ENCODE results near the gene CELA3A. TPM values are rescaled to one million over a fixed set of nuclear protein-coding genes. Genes with fewer than 3 reads are reported as not detected.
A peak's percentile ranks its signal among the peaks of the same experiment; 100 is the strongest.
"Not testable (repeated sequence)": the region's sequence is repeated elsewhere in the genome, so short reads cannot be mapped to it uniquely, and the experiment has no call there.

Gene CELA3A
- total RNA-seq, 1 donor = not detected

DNA sequence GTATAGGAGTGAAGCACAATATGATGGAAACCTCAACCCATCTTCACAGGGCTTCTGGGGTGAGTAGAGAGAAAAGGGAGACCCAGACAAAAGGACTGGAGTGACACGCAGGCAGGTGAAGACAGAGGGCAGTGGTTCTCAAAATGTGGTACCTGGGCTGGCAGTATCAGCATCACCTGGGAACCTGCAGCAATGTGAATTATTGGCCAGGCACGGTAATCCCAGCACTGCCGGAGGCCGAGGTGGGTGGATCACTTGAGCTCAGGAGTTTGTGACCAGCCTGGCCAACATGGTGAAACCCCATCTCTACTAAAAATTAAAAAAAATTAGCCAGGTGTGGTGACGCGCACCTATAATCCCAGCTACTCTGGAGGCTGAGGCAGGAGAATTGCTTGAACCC is 19.3 kb upstream of the CELA3A start:
- not testable (repeated sequence) for H3K4me3 ChIP-seq (ENCODE audit: low read depth, low read length); DNase-seq (ENCODE audit: low read depth)

DNA sequence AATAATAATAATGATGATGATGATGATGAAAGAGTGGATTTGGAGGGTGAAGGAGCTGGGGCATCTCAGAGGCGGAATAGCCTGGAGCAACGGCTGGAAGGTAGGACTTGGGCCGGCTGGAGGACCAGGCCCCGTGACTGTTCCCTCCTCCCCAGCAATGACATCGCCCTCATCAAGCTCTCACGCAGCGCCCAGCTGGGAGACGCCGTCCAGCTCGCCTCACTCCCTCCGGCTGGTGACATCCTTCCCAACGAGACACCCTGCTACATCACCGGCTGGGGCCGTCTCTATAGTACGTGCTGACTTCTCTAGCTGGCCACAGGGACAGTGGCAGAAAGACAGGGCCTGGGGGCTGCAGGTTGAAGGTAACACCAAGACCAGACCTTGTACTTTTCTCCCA is 17.9 kb upstream of the CELA3A start:
- H3K4me3 ChIP-seq (ENCODE audit: low read depth, low read length); DNase-seq (ENCODE audit: low read depth): not testable (repeated sequence)

DNA sequence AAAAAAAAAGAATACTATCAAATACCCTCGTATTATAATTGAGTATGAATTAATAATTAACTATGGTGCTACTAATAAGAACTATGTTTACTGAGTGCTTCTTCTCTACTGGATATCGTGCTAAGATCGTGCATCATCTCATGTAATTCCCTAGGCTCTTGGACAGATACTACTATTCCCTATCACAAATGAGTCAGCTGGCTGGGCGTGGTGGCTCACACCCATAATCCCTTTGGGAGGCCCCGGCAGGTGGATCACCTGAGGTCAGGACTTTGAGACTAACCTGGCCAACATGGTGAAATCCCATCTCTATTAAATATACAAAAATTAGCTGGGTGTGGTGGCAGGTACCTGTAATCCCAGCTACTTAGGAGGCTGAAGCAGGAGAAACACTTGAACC is 15.6 kb upstream of the CELA3A start:
- H3K4me3 ChIP-seq (ENCODE audit: low read depth, low read length); DNase-seq (ENCODE audit: low read depth): not testable (repeated sequence)

DNA sequence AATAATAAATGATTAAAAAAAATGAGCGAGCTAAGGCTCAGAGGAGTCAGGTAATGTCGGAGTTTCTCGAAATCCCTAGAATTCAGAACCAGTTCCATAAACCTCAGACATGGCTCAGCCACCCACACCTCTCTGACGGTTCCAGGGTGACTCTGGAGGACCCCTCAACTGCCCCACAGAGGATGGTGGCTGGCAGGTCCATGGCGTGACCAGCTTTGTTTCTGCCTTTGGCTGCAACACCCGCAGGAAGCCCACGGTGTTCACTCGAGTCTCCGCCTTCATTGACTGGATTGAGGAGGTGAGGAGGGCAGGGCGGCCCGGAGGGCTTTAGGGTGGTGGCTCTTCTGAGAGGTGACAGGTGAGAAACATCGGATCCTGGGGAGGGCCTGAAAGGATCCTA is 15.1 kb upstream of the CELA3A start:
- H3K4me3 ChIP-seq (ENCODE audit: low read depth, low read length); DNase-seq (ENCODE audit: low read depth): not testable (repeated sequence)

DNA sequence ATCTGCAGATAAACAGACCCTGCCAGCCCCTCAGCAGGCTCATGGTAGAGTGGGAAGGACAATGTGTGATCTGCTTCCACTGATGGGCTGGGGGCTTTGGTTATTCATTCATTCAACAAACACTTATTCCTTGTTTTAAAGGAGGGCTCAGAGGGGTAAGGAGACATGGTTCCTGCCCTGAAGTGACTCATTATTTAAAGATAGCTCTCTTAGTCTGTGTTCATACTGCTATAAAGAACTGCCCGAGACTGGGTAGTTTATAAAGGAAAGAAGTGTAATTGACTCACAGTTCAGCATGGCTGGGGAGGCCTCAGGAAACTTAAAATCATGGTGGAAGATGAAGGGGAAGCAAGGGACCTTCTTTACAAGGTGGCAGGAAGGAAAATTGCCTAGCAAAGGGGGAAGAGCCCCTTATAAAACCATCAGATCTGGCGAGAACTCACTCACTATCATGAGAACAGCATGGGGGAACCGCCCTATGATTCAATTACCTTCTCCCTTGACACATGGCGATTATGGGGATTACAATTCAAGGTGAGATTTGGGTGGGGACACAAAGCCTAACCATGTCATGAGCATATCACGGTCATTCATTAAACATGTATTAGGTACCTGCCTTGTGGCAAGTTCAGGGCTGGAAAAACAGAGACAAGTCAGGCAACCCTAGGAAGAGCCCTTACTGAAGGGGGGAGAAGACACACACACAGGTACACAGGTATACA is 11.6 kb upstream of the CELA3A start:
- not testable (repeated sequence) for H3K4me3 ChIP-seq (ENCODE audit: low read depth, low read length); DNase-seq (ENCODE audit: low read depth)

DNA sequence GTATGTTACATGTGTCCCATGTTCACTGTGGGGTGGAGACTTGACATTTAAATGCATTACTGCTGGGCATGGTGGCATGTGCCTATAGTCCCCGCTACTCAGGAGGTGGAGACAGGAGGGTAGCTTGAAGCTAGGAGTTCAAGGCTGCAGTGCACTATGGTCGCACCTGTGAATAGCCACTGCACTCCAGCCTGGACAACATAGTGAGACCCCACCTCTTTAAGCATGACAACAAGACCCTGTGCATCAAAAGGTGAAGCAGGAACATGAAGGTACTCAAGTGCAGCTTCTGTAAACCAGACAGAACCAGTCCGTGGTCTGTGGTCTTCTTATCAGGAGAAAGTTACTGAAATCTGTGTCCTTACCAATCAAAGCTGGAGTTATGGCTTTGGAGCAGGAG is 9.3 kb upstream of the CELA3A start:
- DNase-seq (ENCODE audit: low read depth); H3K4me3 ChIP-seq (ENCODE audit: low read depth, low read length): not testable (repeated sequence)

DNA sequence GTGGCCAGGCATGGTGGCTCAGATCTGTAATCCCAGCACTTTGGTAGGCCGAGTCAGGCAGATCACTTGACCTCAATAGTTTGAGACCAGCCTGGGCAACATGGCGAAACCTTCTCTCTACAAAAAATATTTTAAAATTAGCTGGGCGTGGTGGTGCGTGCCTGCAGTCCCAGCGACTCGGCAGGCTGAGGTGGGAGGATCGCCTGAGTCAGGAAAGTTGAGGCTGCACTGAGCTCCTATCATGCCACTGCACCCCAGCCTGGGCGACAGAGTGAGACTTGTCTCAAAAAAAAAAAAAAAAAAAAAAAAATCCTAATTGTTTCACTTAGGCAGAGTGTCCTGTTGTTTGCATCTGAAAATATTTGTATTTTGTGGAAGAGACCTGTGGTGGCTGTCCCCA is 6.7 kb upstream of the CELA3A start:
- DNase-seq (ENCODE audit: low read depth) = not testable (repeated sequence)

DNA sequence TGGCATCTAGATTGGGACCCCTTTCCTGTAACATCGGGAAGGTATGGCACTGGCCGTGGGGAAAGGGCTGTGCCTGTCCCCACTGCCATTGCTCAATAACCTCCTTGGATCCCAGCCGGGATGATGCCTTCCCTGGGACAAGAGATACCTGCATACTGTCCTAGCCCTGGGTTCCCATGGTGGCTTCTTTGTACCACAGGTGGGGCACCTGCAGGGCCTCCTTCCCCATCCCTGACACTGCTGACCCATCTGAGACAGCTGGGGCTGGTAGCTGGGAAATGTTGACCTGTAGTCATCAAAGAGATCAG is 4.8 kb upstream of the CELA3A start:
- not testable (repeated sequence) for DNase-seq (ENCODE audit: low read depth)

More for the DNA sequence above, 6.7 kb upstream of the CELA3A start:
- H3K4me3 ChIP-seq (ENCODE audit: low read depth, low read length) = not testable (repeated sequence)

DNA sequence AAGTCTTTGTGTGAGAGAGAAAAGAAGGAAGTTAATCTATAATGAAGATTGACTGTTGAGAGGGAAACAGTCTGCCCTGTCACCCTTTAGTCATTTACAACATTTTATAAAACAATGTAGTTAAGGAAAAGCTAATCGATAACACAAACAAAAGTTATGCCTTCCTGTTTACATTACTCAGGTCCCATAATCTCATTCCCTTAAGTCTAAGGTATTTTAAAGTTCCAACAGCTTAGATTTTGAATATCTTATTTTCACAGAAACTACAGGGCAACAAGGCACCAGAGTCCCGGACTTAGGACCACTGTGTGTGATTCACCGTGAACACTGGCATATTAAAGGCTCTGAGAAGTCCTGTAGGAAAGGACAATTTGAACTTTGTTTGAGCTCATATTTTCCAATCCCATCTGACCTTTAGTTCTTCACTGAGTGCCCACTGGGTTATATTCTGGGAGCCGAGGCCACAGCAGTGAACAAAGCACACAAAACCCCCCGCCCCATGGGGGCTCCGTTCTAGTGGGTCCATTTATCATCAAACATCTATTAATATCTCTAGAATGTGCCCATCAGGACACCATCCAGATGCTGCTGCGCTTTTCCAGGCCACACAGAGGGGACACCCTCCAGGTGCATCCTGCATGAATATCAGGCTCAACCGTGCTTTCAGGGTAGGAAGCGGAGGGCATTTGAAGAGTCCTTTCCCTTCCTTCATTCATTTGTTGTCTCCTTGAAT is 3.4 kb upstream of the CELA3A start:
- H3K4me3 ChIP-seq (ENCODE audit: low read depth, low read length); DNase-seq (ENCODE audit: low read depth): not testable (repeated sequence)

More for the DNA sequence above, 4.8 kb upstream of the CELA3A start:
- H3K4me3 ChIP-seq (ENCODE audit: low read depth, low read length) = not testable (repeated sequence)

DNA sequence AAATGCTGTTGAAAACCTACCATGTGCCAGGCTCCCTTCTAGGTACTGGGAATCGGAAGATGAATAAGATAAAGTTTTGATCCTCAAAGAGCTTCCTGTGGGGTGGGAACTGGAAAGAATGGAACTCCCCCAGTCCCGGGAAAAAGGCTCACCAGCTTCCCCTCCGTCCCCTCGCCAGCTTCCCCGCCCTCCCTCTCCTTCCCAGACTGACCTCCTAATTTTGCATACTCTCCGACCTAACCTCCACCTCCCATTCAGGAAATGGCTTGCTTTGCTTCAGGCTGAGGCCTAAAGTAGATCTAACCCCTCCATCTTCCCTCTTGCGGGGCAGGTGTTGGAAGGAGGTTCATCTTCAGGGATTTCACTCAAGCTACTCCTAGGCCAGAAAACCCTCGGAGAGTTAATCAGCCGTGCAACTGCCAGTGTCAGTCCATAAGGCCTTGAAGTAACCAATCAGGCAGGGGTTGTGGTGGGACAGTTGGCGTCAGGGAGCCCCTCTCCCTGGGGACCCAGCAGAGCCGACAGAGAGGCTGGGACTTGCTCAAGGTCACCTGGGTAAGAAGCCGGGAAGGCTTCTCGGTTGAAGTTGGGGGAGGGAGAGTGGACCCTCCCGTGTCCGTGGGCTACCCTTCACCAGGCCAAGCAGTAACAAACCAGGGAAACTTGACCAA is 2.7 kb upstream of the CELA3A start:
- DNase-seq (ENCODE audit: low read depth); H3K4me3 ChIP-seq (ENCODE audit: low read depth, low read length): not testable (repeated sequence)

DNA sequence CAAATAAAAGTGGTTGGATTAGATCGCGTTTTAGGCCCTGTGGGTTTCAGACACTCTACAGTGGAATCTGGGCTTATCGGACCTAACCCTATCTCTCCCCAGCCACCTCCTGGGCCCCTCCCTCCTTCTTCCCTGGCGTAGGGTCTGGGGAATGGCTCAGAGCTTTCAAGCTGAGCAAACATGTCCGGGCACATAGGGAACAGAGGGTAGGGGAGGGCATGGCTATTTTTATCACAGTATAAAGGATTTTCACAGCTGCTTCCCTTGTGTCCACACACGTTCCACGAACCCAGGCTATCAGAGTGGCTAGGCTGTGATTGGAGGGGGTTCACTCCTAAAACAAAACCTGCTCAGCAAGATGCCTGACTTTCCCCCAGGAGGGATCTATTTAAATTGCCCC is 1.8 kb upstream of the CELA3A start:
- DNase-seq (ENCODE audit: low read depth) = peak; percentile 7
- not testable (repeated sequence) for H3K4me3 ChIP-seq (ENCODE audit: low read depth, low read length)

DNA sequence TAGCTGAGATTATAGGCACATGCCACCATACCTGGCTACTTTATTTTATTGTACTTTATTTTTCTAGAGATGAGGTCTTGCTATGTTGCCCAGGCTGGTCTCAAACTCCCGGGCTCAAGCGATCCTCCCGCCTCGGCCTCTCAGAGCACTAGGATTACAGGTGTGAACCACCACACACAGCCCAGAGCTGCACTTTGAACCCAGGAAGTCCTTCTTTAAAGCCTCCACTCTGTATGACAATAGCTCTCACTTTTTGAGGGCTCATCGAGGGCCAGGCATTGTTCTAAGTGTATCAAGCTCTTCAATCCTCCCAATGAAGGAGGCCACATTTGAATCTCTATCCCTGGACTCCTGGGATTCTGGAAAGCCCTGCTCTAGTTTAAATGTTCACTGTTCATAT is 1.0 kb downstream of the CELA3A start:
- not testable (repeated sequence) for DNase-seq (ENCODE audit: low read depth); H3K4me3 ChIP-seq (ENCODE audit: low read depth, low read length)

DNA sequence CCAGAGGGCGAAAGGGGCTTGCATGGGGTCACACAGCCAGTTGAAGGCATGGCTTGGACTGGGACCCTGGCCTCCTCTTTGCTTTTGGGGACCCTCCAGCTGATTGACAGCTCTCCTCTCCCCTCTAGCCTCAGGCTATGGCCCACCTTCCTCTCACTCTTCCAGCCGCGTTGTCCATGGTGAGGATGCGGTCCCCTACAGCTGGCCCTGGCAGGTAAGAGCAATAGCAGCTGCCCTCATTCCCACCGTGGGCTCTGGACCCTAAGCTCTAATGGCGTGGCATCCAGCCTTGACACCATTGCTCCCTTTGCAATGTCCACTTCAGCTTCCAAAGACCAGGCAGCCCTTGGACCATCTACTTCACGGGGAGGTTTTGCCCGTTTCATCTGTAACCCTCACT is 1.4 kb downstream of the CELA3A start:
- not testable (repeated sequence) for H3K4me3 ChIP-seq (ENCODE audit: low read depth, low read length); DNase-seq (ENCODE audit: low read depth)

DNA sequence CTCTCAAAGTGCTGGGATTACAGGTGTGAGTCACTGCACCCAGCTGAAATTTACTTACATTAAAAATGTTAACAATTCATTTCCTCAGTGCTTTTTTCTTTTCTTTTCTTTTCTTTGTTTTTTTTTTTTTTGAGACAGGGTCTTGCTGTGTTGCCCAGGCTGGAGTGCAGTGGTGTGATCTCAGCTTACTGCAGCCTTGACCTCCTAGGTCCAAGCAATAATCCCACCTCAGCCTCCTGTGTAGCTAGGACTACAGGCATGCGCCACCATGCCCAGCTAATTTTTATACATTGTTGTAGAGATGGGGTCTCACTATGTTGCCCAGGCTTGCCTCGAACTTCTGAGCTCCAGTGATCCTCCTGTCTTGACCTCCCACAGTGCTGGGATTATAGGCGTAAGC is 2.5 kb downstream of the CELA3A start:
- H3K4me3 ChIP-seq (ENCODE audit: low read depth, low read length); DNase-seq (ENCODE audit: low read depth): not testable (repeated sequence)

All from fibroblast of villous mesenchyme (primary cell).